ENCODE measurements around the gene RABL2A.
"Not testable (repeated sequence)": the region's sequence is repeated elsewhere in the genome, so short reads cannot be mapped to it uniquely, and the experiment has no call there.

GRCh38 chr2:113635358-113635757 is 8.3 kb downstream of the RABL2A start:
- not testable (repeated sequence) for TF ChIP-seq CTCF (IDR thresholded peaks at IDR 0.05; ENCODE audit: low read depth, low read length); POLR2A (IDR thresholded peaks at IDR 0.05; ENCODE audit: extremely low read depth, insufficient read length)
